ENCODE results near the gene EPHA4.

DNA sequence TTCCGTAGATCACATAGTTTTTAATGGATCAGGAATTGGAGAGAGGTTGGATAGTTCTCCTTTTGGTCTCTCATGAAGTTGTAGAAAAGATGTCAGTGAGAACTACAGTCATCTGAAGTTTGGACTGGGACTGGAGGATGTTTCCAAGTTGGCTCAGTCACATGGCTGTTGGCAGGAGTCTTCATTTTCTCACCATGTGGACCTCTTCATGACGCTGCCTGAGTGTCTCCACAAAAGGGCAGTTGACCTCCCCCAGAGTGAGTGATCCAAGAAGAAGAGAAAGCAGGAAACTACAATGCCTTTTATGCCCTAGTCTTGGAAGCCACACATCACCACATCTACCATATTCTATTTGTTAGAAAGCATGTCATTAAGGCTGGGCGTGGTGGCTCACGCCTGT lies 171.7 kb downstream of the EPHA4 start:
- TF ChIP-seq EZH2phosphoT487 (IDR thresholded peaks at IDR 0.05; ENCODE audit: insufficient read depth, low read depth): no peak
- no peak for TF ChIP-seq EZH2 (IDR thresholded peaks at IDR 0.05; ENCODE audit: insufficient read depth, poor library complexity, severe bottlenecking)

Data from GM23248 (cell line).